Epithelial cell of esophagus (primary cell): ENCODE results near the gene SLC35E1.

Experiments
- DNase-seq: peaks from one replicate; pipeline ENCODE4 v3.0.0; 2010; ENCODE audit warnings: low read depth
- H3K4me3 ChIP-seq: 2 replicates; pipeline ENCODE4 v1.5.1; 2011; ENCODE audit warnings: mild to moderate bottlenecking, low read length, control low read depth
- TF ChIP-seq, protein P1 (sequence below): IDR thresholded peaks from 2 replicates; pipeline ENCODE4 v1.5.1; 2011; ENCODE audit warnings: low read depth, mild to moderate bottlenecking, low read length, control low read depth, inconsistent platforms; ENCODE audit not compliant: insufficient read depth; ENCODE audit errors: missing control alignments

The SLC35E1 gene

DNA sequence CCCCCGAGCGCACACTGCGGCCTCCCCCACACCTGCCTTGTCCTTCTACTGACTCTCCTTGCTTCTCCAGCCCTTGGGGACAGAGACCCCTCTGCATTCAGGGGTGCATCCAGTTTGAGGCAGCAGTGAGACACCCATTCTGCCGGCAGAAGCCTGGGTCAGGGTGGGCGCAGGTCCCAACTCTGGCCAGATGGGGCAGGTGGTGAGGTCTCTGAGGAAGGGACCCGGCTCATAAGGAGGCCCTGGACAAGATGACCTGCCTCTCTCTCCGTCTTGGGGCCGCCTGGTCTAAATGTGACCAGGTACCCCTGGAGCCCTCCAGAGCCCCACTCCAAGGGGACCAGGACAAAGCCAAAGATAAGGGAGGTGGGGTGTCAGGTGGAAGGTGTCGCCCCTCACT is 36.1 kb downstream of the SLC35E1 start:
- TF ChIP-seq, protein P1, sequence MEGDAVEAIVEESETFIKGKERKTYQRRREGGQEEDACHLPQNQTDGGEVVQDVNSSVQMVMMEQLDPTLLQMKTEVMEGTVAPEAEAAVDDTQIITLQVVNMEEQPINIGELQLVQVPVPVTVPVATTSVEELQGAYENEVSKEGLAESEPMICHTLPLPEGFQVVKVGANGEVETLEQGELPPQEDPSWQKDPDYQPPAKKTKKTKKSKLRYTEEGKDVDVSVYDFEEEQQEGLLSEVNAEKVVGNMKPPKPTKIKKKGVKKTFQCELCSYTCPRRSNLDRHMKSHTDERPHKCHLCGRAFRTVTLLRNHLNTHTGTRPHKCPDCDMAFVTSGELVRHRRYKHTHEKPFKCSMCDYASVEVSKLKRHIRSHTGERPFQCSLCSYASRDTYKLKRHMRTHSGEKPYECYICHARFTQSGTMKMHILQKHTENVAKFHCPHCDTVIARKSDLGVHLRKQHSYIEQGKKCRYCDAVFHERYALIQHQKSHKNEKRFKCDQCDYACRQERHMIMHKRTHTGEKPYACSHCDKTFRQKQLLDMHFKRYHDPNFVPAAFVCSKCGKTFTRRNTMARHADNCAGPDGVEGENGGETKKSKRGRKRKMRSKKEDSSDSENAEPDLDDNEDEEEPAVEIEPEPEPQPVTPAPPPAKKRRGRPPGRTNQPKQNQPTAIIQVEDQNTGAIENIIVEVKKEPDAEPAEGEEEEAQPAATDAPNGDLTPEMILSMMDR = no peak
- no peak overlapping the region for H3K4me3 ChIP-seq
- DNase-seq = no peak

DNA sequence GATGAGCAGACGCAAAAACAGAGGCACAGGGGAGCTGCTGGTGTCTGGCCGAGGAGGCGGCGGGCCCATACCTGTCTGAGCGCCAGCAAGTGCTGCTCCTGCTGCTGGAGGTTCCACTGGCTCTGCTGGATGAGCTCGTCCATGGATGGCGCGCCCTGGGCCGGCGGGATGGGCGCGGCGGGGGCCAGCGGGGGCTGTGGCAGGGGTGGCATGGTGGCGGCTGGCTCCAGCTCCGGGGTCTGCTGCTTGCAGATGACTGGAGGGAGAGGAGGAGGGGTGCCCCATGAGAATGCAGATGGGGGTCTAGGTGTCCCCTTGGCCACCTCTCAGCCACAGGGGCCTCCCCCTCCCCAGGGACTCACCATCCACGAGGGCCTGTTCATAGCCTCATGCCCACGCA is 36.8 kb downstream of the SLC35E1 start:
- DNase-seq = no peak
- TF ChIP-seq, protein P1 = no peak

DNA sequence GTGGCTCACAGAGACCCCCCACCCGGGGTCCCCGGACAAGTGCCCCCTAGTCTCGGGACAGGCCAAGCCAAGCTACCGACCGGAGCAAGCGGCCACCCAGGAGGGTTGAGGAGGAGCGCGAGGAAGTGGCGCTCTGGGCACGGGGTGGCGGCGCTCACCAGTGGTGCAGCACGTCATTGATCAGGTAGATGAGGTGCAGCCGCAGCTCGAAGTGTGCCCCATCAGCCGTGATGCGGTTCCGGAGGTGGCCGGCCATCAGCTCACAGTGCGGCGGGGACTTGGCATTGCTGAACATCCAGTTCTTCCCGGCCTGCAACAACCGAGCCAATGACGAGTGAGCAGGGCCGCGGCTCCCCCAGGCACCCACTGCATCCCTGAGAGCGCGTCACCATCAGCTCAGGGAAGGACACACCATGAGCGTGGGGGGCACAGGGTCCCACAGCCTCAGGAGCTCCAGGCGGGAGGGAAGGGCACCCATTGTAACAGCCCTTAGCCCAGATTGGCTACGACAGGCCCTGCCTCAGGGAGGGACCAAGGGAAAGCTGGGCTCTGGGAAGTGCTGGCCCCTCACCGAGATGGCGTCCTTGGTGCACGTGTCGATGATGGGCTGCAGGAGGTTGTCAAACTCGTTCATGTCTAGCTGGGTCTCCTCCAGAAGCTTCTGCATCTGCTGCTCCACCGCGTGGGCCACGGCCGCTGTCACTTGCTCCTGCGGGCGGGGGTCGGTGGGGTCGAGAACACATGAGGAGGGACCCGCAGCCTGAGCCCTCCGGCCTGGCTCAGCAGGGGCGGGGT is 39.6 kb downstream of the SLC35E1 start:
- no peak for DNase-seq
- TF ChIP-seq, protein P1 = no peak
- no peak overlapping the region for H3K4me3 ChIP-seq

More for the DNA sequence above, 36.8 kb downstream of the SLC35E1 start:
- H3K4me3 ChIP-seq = no peak overlapping the region

- H3K4me3 ChIP-seq = no peak overlapping the region
- no peak for DNase-seq
- TF ChIP-seq, protein P1 = no peak
Measured at GRCh38 chr19:16531380-16531669, 40.9 kb downstream of the SLC35E1 start.

DNA sequence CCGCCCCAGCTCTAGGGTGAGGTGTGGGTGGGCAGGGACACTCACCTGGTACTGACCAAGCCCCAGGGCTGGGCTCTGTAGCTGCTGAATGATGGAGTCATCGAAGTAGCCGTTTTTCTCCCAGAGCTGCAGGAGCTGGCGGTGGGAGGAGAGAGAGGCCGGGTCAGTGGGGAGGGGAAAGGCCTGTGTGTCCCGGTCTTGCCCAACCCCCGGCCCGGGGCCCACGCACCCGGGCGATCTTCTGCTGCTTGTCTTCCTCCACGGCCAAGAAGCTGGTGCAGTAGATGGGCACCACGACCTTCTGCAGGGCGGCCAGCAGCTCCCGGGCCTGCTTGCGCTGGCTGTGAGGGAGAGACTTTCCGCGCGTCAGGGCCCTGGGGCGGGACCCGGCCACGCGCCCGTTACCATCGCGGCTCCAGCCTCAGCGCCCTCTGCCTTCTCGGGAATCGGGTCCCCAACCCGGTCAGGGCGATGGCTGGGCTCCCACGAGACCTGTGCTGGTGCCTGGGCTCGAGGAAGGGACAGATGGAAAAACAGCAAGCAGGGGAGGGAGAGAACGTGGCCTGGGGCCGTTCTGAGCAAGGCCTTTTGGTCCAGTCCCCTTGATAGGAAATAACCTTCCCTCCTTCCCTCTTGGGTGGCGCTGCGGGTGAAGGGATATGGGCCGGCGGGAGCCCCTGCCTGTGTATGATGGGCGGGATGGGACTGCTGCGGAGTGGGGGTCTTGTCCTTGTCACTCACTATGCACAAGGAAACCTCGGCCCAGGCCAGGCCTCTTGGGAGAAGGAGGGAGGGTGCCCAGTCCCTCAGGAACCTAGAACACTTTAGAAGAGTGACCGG is 41.5 kb downstream of the SLC35E1 start:
- no peak for DNase-seq
- H3K4me3 ChIP-seq = no peak overlapping the region
- TF ChIP-seq, protein P1 = no peak

DNA sequence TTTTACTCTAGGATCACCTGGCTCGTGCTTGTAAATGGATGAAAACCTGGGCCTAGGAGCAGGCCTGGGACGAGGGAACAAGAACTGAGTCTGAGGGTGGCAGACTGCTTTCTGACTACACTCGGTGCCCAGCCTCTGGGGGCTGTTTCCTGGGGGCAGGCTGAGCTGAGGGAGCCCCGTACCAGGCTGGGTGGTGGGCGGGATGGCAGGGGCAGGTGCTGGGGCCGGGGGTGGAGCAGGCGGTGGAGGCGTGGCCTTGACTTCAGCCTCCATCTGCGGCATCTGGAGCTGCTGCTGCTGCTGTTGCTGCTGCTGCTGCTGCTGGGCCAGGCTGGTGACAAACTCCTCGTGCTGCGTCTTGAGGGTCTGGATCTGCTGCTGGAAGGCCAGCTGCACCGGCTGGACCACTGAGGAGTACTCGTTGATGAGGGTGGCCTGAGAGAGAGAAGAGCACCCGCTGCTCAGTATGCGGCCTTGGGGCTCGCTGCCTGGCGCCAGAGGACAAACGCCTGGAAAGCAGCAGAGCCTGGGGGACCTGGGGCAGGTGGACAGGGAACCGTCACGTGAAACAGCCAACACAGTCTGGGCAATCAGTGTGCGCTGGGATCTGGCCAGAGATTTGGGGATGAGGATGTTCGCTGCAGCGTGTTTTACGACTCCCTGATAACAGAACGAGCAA is 42.6 kb downstream of the SLC35E1 start:
- H3K4me3 ChIP-seq = no peak overlapping the region
- no peak for DNase-seq
- TF ChIP-seq, protein P1 = no peak
